ENCODE results near the gene SPINT1.
A peak's percentile ranks its signal among the peaks of the same experiment; 100 is the strongest.

Gene SPINT1

GRCh38 chr15:40900256-40901052, 56.6 kb downstream of the SPINT1 start:
- H3K9ac ChIP-seq (ENCODE audit: insufficient read length), result no peak overlapping the region
- no peak overlapping the region for H3K27ac ChIP-seq
- no peak for DNase-seq (ENCODE audit: low read depth, low spot score)
- peaks cover 28% of the 10 kb centered on the region for H3K36me3 ChIP-seq (ENCODE audit: insufficient read depth, low read length)
- no peak overlapping the region for H3K4me3 ChIP-seq
- TF ChIP-seq EZH2 (IDR thresholded peaks at IDR 0.05) (no peak), FOXP2 (optimal IDR thresholded peaks at IDR 0.05; ENCODE audit: control extremely low read depth, extremely low read length, insufficient read depth) (no peak), POLR2AphosphoS5 (IDR thresholded peaks at IDR 0.05; ENCODE audit: borderline replicate concordance, low read depth, low read length) (no peak)
- H3K9me3 ChIP-seq (ENCODE audit: low read depth, low read length), result no peaks in the 10 kb centered on the region

- no peaks in the 10 kb centered on the region for H3K9me3 ChIP-seq (ENCODE audit: low read depth, low read length)
- DNase-seq (ENCODE audit: low read depth, low spot score), result no peak
- no peak overlapping the region for H3K4me3 ChIP-seq
- no peak overlapping the region for H3K27ac ChIP-seq
- peaks cover 28% of the 10 kb centered on the region for H3K36me3 ChIP-seq (ENCODE audit: insufficient read depth, low read length)
- H3K9ac ChIP-seq (ENCODE audit: insufficient read length), result no peak overlapping the region
- TF ChIP-seq POLR2AphosphoS5 (IDR thresholded peaks at IDR 0.05; ENCODE audit: borderline replicate concordance, low read depth, low read length), result no peak
- no peak for TF ChIP-seq FOXP2 (optimal IDR thresholded peaks at IDR 0.05; ENCODE audit: control extremely low read depth, extremely low read length, insufficient read depth)
- no peak for TF ChIP-seq EZH2 (IDR thresholded peaks at IDR 0.05)
Observed at GRCh38 chr15:40901053-40901443, 57.2 kb downstream of the SPINT1 start.

- no peak for DNase-seq (ENCODE audit: low read depth, low spot score)
- Histone ChIP-seq H3K27ac (no peak overlapping the region), H3K36me3 (ENCODE audit: insufficient read depth, low read length) (peaks cover 28% of the 10 kb centered on the region), H3K9me3 (ENCODE audit: low read depth, low read length) (no peaks in the 10 kb centered on the region), H3K4me3 (no peak overlapping the region), H3K9ac (ENCODE audit: insufficient read length) (no peak overlapping the region)
- no peak for TF ChIP-seq POLR2AphosphoS5 (IDR thresholded peaks at IDR 0.05; ENCODE audit: borderline replicate concordance, low read depth, low read length)
Observed at GRCh38 chr15:40902605-40903561, 59.0 kb downstream of the SPINT1 start.

GRCh38 chr15:40904552-40905201, 60.8 kb downstream of the SPINT1 start:
- no peak for TF ChIP-seq EZH2 (IDR thresholded peaks at IDR 0.05)
- TF ChIP-seq FOXP2 (optimal IDR thresholded peaks at IDR 0.05; ENCODE audit: control extremely low read depth, extremely low read length, insufficient read depth), result no peak
- TF ChIP-seq POLR2AphosphoS5 (IDR thresholded peaks at IDR 0.05; ENCODE audit: borderline replicate concordance, low read depth, low read length), result no peak

GRCh38 chr15:40906091-40906990, 62.5 kb downstream of the SPINT1 start:
- Histone ChIP-seq H3K27ac (no peak overlapping the region), H3K4me3 (peak overlapping the region; percentile 89), H3K9me3 (ENCODE audit: low read depth, low read length) (no peaks in the 10 kb centered on the region), H3K9ac (ENCODE audit: insufficient read length) (peak overlapping the region; percentile 61), H3K36me3 (ENCODE audit: insufficient read depth, low read length) (peaks cover 11% of the 10 kb centered on the region; the same call in 1 of the 2 replicates)
- DNase-seq (ENCODE audit: low read depth, low spot score), result no peak
- TF ChIP-seq FOXP2 (optimal IDR thresholded peaks at IDR 0.05; ENCODE audit: control extremely low read depth, extremely low read length, insufficient read depth) (no peak), POLR2AphosphoS5 (IDR thresholded peaks at IDR 0.05; ENCODE audit: borderline replicate concordance, low read depth, low read length) (no peak; the same call in 1 of the 2 replicates), EZH2 (IDR thresholded peaks at IDR 0.05) (no peak)

More at GRCh38 chr15:40904552-40905201, 60.8 kb downstream of the SPINT1 start:
- no peak overlapping the region for H3K27ac ChIP-seq
- H3K36me3 ChIP-seq (ENCODE audit: insufficient read depth, low read length), result peaks cover 21% of the 10 kb centered on the region; the same call in 1 of the 2 replicates
- H3K9ac ChIP-seq (ENCODE audit: insufficient read length), result no peak overlapping the region
- H3K9me3 ChIP-seq (ENCODE audit: low read depth, low read length), result no peaks in the 10 kb centered on the region
- H3K4me3 ChIP-seq, result no peak overlapping the region
- no peak for DNase-seq (ENCODE audit: low read depth, low spot score)

- Histone ChIP-seq H3K36me3 (ENCODE audit: insufficient read depth, low read length) (peaks cover 11% of the 10 kb centered on the region; the same call in 1 of the 2 replicates), H3K27ac (no peak overlapping the region), H3K4me3 (peak overlapping the region; percentile 89), H3K9ac (ENCODE audit: insufficient read length) (peak overlapping the region; percentile 61), H3K9me3 (ENCODE audit: low read depth, low read length) (no peaks in the 10 kb centered on the region)
- TF ChIP-seq EZH2 (IDR thresholded peaks at IDR 0.05) (no peak), POLR2AphosphoS5 (IDR thresholded peaks at IDR 0.05; ENCODE audit: borderline replicate concordance, low read depth, low read length) (no peak), FOXP2 (optimal IDR thresholded peaks at IDR 0.05; ENCODE audit: control extremely low read depth, extremely low read length, insufficient read depth) (no peak)
- DNase-seq (ENCODE audit: low read depth, low spot score), result no peak
Observed at GRCh38 chr15:40906991-40907802, 63.3 kb downstream of the SPINT1 start.
